H9 (cell line): Measurements from ENCODE around the gene EPS15. TPM values are rescaled to one million over a fixed set of nuclear protein-coding genes. Genes with fewer than 3 reads are reported as not detected.

Source experiments
- DNase-seq: peaks from one replicate; pipeline ENCODE4 v3.0.0-alpha.2; 2017
- H2AFZ ChIP-seq: one replicate; pipeline ENCODE4 v1.6.1; 2013; ENCODE audit warnings: mild to moderate bottlenecking, low read length, control low read depth, moderate library complexity
- H2AK5ac ChIP-seq: 2 replicates; pipeline ENCODE4 v1.6.1; 2013; ENCODE audit warnings: low read length, control low read depth, mixed read lengths; ENCODE audit not compliant: insufficient read length
- H2BK120ac ChIP-seq: one replicate; pipeline ENCODE4 v1.6.1; 2013; ENCODE audit warnings: low read depth, mild to moderate bottlenecking, low read length, control low read depth, inconsistent platforms; ENCODE audit not compliant: poor library complexity, severe bottlenecking
- H2BK12ac ChIP-seq: 2 replicates; pipeline ENCODE4 v1.6.1; 2013; ENCODE audit warnings: low read length, control low read depth, mixed read lengths, low read depth; ENCODE audit not compliant: insufficient read length
- H2BK15ac ChIP-seq: 2 replicates; pipeline ENCODE4 v1.6.1; 2013; ENCODE audit warnings: low read depth, low read length, control low read depth
- H2BK20ac ChIP-seq: one replicate; pipeline ENCODE4 v1.6.1; 2013; ENCODE audit warnings: low read depth, mild to moderate bottlenecking, low read length, control low read depth, inconsistent platforms; ENCODE audit not compliant: poor library complexity, severe bottlenecking
- H2BK5ac ChIP-seq: 2 replicates; pipeline ENCODE4 v1.6.1; 2013; ENCODE audit warnings: low read length, control low read depth, mixed read lengths; ENCODE audit not compliant: insufficient read length
- H3K14ac ChIP-seq: 2 replicates; pipeline ENCODE4 v1.6.1; 2013; ENCODE audit warnings: low read length, control low read depth; ENCODE audit not compliant: insufficient read depth
- H3K18ac ChIP-seq: 2 replicates; pipeline ENCODE4 v1.6.1; 2013; ENCODE audit warnings: low read depth, mild to moderate bottlenecking, mixed read lengths, low read length, control low read depth; ENCODE audit not compliant: insufficient read length
- H3K23ac ChIP-seq: 2 replicates; pipeline ENCODE4 v1.6.1; 2013; ENCODE audit warnings: low read length, control low read depth, mixed read lengths, low read depth; ENCODE audit not compliant: insufficient read length
- H3K23me2 ChIP-seq: 2 replicates; pipeline ENCODE4 v1.6.1; 2013; ENCODE audit warnings: low read depth, mild to moderate bottlenecking, mixed read lengths, low read length, control low read depth; ENCODE audit not compliant: insufficient read length, poor library complexity, severe bottlenecking
- H3K27ac ChIP-seq: 2 replicates; pipeline ENCODE4 v1.5.1; 2013; ENCODE audit warnings: low read length, control low read depth, mixed read lengths, low read depth; ENCODE audit not compliant: insufficient read length
- H3K27me3 ChIP-seq: 2 replicates; pipeline ENCODE4 v1.6.1; 2013; ENCODE audit warnings: low read length, control low read depth, inconsistent platforms; ENCODE audit not compliant: insufficient read depth
- H3K4ac ChIP-seq: 2 replicates; pipeline ENCODE4 v1.6.1; 2013; ENCODE audit warnings: low read depth, mild to moderate bottlenecking, control low read depth, inconsistent platforms, low read length, moderate library complexity
- H3K4me1 ChIP-seq: 2 replicates; pipeline ENCODE4 v1.6.1; 2013; ENCODE audit warnings: low read length, control low read depth, inconsistent platforms; ENCODE audit not compliant: insufficient read depth
- H3K4me2 ChIP-seq: 2 replicates; pipeline ENCODE4 v1.6.1; 2013; ENCODE audit warnings: low read length, control low read depth, mixed read lengths; ENCODE audit not compliant: insufficient read length, insufficient read depth
- H3K56ac ChIP-seq: 2 replicates; pipeline ENCODE4 v1.6.1; 2013; ENCODE audit warnings: low read depth, mild to moderate bottlenecking, mixed read lengths, low read length, control low read depth; ENCODE audit not compliant: insufficient read length
- H3K79me1 ChIP-seq: 2 replicates; pipeline ENCODE4 v1.6.1; 2013; ENCODE audit warnings: low read depth, mild to moderate bottlenecking, moderate library complexity, low read length, control low read depth, inconsistent platforms; ENCODE audit not compliant: insufficient read depth, poor library complexity, severe bottlenecking
- H3K79me2 ChIP-seq: 2 replicates; pipeline ENCODE4 v1.6.1; 2013; ENCODE audit warnings: low read length, control low read depth, inconsistent platforms; ENCODE audit not compliant: insufficient read depth
- H3K9ac ChIP-seq: 2 replicates; pipeline ENCODE4 v1.6.1; 2013; ENCODE audit warnings: low read length, control low read depth, mixed read lengths; ENCODE audit not compliant: insufficient read length; ENCODE audit errors: extremely low read depth
- H3K9me3 ChIP-seq: one replicate; pipeline ENCODE4 v1.6.1; 2013; ENCODE audit warnings: low read depth, low read length, inconsistent platforms; ENCODE audit not compliant: control insufficient read depth
- H3T11ph ChIP-seq: one replicate; pipeline ENCODE4 v1.6.1; 2013; ENCODE audit warnings: mild to moderate bottlenecking, low read length, control low read depth, inconsistent platforms
- H4K20me1 ChIP-seq: one replicate; pipeline ENCODE4 v1.6.1; 2013; ENCODE audit not compliant: control insufficient read depth, insufficient read length, insufficient read depth
- H4K5ac ChIP-seq: 2 replicates; pipeline ENCODE4 v1.6.1; 2013; ENCODE audit warnings: low read depth, mild to moderate bottlenecking, mixed read lengths, low read length, control low read depth; ENCODE audit not compliant: insufficient read length
- H4K8ac ChIP-seq: replicated peaks from 2 replicates; pipeline ENCODE4 v1.6.1; 2013; ENCODE audit warnings: low read length, control low read depth, mixed read lengths, low read depth; ENCODE audit not compliant: insufficient read length
- H4K91ac ChIP-seq: 2 replicates; pipeline ENCODE4 v1.6.1; 2013; ENCODE audit warnings: low read depth, mild to moderate bottlenecking, moderate library complexity, mixed read lengths, low read length, control low read depth; ENCODE audit not compliant: insufficient read length
- H3K27ac Mint-ChIP-seq, 3 experiments: 2 replicates in 2 of 3; 3 replicates in 1 of 3; pipeline ENCODE4 v1.8.0; 2020 to 2021; ENCODE audit warnings: mixed read lengths in 3 of 3, mild to moderate bottlenecking in 1 of 3, moderate library complexity in 1 of 3
- H3K27me3 Mint-ChIP-seq: 2 replicates; pipeline ENCODE4 v1.8.0; 2021; ENCODE audit warnings: low read depth, mild to moderate bottlenecking, moderate library complexity, mixed read lengths
- H3K36me3 Mint-ChIP-seq, 3 experiments: 2 replicates in 2 of 3; 3 replicates in 1 of 3; pipeline ENCODE4 v1.8.0; 2020 to 2021; ENCODE audit warnings: low read depth in 3 of 3, mixed read lengths in 3 of 3; ENCODE audit not compliant: insufficient read depth in 1 of 3
- H3K4me1 Mint-ChIP-seq, 2 experiments: 2 replicates each; pipeline ENCODE4 v1.8.0; 2020; ENCODE audit warnings: mixed read lengths in 2 of 2
- H3K4me3 Mint-ChIP-seq, 2 experiments: 2 replicates in 1 of 2; 3 replicates in 1 of 2; pipeline ENCODE4 v1.8.0; 2020 to 2021; ENCODE audit warnings: mild to moderate bottlenecking in 2 of 2, mixed read lengths in 2 of 2, moderate library complexity in 1 of 2
- H3K9me3 Mint-ChIP-seq, 2 experiments: 2 replicates in 1 of 2; 3 replicates in 1 of 2; pipeline ENCODE4 v1.8.0; 2020; ENCODE audit warnings: mild to moderate bottlenecking in 2 of 2, mixed read lengths in 2 of 2, moderate library complexity in 1 of 2
- WGBS: extraction: QIAGEN DNeasy Blood & Tissue Kit; methylation state at CpG from one replicate; pipeline ENCODE4 v1.1.7; 2013; ENCODE audit warnings: missing lambda C conversion rate, low lambda C conversion rate, mixed read lengths; ENCODE audit not compliant: insufficient read length; ENCODE audit errors: extremely low coverage; 5-methylcytosine and 5-hydroxymethylcytosine counted together
- total RNA-seq: library from RNA; stranded (reverse); gene quantifications from 2 replicates; pipeline ENCODE4 v1.2.1, GENCODE V29; 2021
- TF ChIP-seq, protein P1 (sequence below): fragments of 200-600 bp; sonication (generic); conservative IDR thresholded peaks from 3 replicates; pipeline ENCODE4 v1.8.0; 2021; ENCODE audit warnings: antibody characterized with exemption, mild to moderate bottlenecking

EPS15 gene
- total RNA-seq, 1 experiment from 2014 or later, result 44.1 TPM

DNA sequence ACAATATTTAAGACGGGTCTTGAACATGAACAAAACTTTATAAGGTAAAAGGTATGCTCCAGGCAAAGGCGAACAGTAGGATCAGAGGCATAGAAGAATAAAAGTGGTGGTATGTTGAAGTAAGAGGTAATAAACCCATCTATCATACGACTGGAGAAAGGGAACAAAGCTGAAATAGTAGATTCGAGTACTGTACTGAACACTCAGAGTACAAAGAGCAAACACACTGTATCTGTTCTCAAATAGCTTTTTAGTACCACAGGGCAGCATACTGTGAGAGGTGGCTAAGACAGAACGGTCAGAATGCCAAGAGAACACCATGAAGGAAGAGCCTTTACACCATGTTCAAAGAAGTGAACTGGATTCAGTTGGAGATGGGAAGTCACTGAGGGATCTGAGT is 83.2 kb downstream of the EPS15 start:
- no peak for DNase-seq

More for the DNA sequence above, 83.2 kb downstream of the EPS15 start:
- no peak overlapping the region for H3K4me2 ChIP-seq
- H2AFZ ChIP-seq, result no peak overlapping the region
- H3K18ac ChIP-seq, result no peak overlapping the region
- H3K56ac ChIP-seq, result no peak overlapping the region
- no peaks in the 10 kb centered on the region for H3K79me2 ChIP-seq
- no peaks in the 10 kb centered on the region for H3K79me1 ChIP-seq
- H3K9me3 Mint-ChIP-seq, result no peaks in the 10 kb centered on the region
- no peak overlapping the region; a peak in 1 of 7 replicates for H3K27ac Mint-ChIP-seq
- H2BK20ac ChIP-seq, result no peak overlapping the region
- H3K14ac ChIP-seq, result no peak overlapping the region
- H2BK12ac ChIP-seq, result no peak overlapping the region
- no peaks in the 10 kb centered on the region for H3K4me1 ChIP-seq
- H3K4me1 Mint-ChIP-seq, result peaks cover 2 to 8% of the 10 kb centered on the region in 2 experiments; a peak in 1 of 4 replicates
- H3T11ph ChIP-seq, result no peak overlapping the region
- no peak overlapping the region for H2BK15ac ChIP-seq
- H3K27me3 Mint-ChIP-seq, result no peaks in the 10 kb centered on the region
- H2BK120ac ChIP-seq, result no peak overlapping the region
- no peak overlapping the region for H3K23ac ChIP-seq
- H3K27me3 ChIP-seq, result no peaks in the 10 kb centered on the region
- no peak overlapping the region for H4K5ac ChIP-seq
- H3K4me3 Mint-ChIP-seq, result no peak overlapping the region
- H3K27ac ChIP-seq, result no peak overlapping the region
- H4K91ac ChIP-seq, result no peak overlapping the region
- H4K8ac ChIP-seq, result no peak overlapping the region
- H2BK5ac ChIP-seq, result no peak overlapping the region
- peaks cover 0 to 8% (median 4%) of the 10 kb centered on the region in 3 experiments; a peak in 3 of 7 replicates for H3K36me3 Mint-ChIP-seq
- H4K20me1 ChIP-seq, result no peaks in the 10 kb centered on the region
- TF ChIP-seq, protein P1, sequence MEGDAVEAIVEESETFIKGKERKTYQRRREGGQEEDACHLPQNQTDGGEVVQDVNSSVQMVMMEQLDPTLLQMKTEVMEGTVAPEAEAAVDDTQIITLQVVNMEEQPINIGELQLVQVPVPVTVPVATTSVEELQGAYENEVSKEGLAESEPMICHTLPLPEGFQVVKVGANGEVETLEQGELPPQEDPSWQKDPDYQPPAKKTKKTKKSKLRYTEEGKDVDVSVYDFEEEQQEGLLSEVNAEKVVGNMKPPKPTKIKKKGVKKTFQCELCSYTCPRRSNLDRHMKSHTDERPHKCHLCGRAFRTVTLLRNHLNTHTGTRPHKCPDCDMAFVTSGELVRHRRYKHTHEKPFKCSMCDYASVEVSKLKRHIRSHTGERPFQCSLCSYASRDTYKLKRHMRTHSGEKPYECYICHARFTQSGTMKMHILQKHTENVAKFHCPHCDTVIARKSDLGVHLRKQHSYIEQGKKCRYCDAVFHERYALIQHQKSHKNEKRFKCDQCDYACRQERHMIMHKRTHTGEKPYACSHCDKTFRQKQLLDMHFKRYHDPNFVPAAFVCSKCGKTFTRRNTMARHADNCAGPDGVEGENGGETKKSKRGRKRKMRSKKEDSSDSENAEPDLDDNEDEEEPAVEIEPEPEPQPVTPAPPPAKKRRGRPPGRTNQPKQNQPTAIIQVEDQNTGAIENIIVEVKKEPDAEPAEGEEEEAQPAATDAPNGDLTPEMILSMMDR, result no peak
- no peak overlapping the region for H3K9ac ChIP-seq
- no peak overlapping the region for H2AK5ac ChIP-seq
- WGBS, result no CpG with 5 or more reads among the region's 5 CpGs
- H3K23me2 ChIP-seq, result no peaks in the 10 kb centered on the region
- H3K4ac ChIP-seq, result no peak overlapping the region
- H3K9me3 ChIP-seq, result no peaks in the 10 kb centered on the region
